Measurements from ENCODE around the gene HSPB1.
"Not testable (repeated sequence)": the region's sequence is repeated elsewhere in the genome, so short reads cannot be mapped to it uniquely, and the experiment has no call there.

Gene HSPB1

DNA sequence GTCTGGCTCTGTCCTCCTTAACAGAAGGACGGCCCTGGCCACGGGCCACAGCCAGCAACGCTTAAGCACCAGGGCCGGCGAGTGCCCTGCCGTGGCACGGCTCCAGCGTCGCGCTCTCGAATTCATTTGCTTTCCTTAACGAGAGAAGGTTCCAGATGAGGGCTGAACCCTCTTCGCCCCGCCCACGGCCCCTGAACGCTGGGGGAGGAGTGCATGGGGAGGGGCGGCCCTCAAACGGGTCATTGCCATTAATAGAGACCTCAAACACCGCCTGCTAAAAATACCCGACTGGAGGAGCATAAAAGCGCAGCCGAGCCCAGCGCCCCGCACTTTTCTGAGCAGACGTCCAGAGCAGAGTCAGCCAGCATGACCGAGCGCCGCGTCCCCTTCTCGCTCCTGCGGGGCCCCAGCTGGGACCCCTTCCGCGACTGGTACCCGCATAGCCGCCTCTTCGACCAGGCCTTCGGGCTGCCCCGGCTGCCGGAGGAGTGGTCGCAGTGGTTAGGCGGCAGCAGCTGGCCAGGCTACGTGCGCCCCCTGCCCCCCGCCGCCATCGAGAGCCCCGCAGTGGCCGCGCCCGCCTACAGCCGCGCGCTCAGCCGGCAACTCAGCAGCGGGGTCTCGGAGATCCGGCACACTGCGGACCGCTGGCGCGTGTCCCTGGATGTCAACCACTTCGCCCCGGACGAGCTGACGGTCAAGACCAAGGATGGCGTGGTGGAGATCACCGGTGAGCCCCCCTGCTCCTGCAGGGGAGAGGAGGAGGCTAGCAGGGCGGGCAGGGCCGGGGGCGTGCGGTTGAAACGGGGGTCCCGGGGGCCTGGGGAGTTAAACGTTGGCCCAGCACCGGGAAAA is at the start of gene HSPB1:
HSPB1 (plus strand) TSS at position 327 of the 855 bp plus-strand sequence; CDS start at position 367, 40 bp downstream.
- peak; percentile 91 for DNase-seq (ENCODE audit: low spot score)

DNA sequence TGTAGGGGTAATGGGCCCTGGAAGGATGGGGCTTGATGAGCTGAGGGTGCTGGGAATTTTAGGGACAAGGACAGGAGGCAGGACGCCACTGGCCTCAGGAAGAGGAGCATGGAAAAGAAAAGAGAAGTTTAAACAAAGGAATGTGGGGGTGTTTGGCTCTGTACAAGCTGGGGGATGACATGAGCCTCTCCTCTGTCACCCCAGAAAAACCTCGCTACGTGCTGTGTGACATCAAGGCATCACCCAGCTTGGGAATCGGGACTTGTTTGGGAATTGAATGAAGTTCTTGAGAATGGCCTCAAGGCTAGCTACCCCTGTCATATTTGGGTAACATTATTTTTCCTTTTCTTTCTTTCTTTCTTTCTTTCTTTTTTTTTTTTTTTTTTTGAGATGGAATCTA is 47.7 kb upstream of the HSPB1 start:
- no peak for DNase-seq (ENCODE audit: low spot score)

DNA sequence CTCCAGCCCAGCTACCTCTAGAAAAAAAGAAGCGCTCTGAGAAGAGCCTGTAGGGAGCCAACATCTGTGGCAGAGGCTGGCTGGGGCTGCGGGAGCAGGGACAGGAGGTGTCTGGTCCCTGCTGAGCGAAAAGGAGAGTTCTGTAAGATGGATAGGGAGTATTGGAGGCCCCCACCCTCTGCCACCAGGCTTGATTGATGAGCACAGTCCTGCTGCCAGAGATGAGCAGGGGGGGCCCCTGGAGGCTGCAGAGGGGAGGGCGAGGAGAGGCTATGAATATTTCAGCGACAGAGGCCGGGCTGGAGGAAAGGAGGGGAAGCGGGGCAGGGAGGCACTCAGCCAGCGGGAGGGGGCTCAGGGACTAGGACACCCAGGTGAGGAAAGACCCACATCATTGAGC is 44.5 kb upstream of the HSPB1 start:
- DNase-seq (ENCODE audit: low spot score): no peak

DNA sequence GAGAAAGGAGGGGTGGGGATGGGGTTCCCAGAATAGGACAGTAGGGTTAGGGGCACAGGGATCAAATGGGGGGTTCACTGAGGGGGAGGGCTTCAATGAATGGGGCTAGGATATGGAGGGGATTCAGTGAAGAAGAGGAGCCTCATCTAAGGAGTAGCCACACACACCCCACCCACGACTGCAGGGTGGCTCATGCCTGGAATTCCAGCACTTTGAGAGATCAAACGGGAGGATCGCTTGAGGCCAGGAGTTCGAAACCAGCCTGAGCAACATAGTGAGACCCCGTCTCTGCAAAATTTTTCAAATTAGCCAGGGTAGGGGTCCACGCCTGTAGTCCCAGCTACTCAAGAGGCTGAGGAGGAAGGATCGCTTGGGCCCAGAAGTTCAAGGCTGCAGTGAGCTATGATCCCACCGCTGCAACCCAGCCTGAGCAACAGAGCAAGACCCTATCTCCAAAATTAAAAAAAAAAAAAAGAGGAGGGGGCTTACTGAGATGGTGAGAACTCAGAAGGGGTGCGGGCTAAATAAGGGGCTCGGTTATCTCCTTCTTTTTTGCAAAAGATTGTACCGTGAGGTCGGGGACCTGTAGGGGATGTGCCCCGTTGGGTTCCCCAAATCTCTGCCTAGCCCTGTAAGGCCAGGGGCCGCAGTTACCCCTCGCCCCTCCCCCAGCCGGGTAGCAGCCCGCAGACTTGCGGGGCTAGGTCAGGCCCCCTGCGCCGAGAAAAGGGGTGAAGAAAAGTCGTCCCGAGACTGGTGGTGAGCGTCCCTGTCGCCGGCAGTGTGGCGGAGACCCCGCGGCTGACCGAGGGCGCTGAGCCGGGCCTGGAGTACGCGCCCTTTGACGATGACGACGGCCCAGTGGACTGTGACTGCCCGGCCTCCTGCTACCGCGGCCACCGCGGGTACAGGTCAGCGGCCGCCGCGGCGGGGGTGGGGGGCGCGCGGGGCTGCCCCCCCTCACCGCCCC is 43.1 kb upstream of the HSPB1 start:
- no peak for DNase-seq (ENCODE audit: low spot score)

DNA sequence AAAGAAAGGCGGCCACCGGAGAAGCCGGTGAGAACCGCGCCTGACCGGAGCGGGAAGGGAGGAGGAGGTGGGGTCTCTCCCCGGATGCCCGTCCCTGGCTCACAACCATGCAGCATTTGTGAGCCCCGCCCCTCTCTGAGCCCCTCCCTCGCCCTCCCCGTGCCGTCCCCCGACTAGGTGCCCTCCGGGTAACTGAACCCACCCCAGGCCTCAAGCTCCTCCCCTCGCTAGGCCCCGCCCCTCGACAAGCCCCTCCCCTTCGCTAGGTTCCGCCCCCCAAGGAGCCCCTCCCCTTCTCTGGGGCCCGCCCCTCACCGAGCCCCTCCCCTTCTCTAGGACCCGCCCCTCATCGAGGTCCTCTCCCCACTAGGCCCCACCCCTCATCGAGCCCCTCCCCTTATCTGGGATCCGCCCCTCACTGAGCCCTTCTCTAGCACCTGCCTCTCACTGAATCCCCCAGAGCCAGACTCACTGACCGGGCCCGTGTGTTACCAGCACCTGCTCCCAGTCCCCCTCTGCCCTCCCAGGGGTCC is 42.2 kb upstream of the HSPB1 start:
- DNase-seq (ENCODE audit: low spot score): peak; percentile 73

DNA sequence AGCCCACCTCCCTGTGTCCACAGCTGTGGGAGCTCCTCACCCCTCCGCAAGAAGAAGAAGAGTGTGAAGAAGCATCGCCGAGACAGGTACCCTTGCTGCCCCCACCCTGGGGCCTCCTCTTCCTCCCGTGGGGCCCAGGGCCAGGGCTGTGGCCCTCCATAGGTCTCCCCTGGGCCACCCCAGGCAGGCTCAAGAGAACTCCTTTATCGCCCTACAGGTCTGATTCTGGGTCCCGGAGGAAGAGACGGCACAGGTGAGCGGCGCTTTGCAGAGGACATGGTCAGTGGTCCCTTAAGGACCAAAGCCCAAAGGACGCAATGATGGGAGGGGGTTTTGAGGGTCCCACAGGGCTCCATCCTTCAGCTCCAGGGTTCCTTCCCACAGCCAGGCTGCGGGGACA is 41.1 kb upstream of the HSPB1 start:
- no peak for DNase-seq (ENCODE audit: low spot score)

DNA sequence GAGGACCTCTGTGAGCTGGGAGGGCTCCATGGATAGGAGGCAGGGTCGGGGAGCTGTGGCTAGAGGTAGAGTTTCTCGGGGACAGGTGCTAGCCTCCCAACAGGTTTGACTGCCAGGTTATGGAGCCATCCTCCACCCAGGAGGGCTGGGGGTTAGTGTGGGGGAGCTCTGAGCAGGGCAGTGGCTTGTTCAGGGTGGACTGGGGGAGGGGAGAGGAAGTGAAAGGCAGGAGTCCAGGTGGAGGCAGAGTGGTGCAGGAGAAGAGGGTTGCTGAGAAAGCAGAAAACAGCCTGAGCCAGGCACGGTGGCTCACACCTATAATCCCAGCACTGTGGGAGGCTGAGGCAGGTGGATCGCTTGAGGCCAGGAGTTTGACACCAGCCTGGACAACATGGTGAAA is 40.5 kb upstream of the HSPB1 start:
- DNase-seq (ENCODE audit: low spot score): no peak

DNA sequence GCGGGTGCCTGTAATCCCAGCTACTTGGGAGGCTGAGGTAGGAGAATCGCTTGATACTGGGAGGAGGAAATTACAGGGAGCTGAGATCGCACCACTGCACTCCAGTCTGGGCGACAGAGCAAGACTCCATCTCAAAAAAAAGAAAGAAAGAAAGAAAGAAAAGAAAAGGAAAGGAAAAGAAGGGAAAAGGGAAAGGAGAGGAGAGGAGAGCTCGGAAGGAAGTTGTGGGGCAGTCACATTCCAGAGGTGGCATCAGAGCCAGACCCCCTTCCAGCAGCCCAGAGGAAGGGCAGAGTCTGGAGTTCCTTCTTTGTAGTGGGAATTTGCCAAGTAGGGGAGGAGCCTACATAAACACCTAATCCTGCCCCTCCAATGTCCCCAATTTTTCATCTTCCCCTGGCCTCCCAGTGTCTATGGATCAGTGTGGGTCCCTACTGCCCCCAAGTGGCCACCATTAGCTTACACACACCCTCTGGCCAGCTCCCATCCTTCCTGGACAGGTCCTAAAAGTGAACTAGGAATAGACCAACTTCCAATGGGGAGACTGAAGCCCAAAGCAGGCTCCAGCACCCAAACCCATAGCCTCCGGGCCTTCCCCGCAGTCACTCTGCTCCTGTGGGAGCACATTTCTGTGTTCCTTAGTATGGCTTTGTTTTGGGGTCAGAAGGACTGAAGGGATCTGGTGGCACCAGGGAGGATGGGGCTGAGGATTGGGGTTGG is 39.6 kb upstream of the HSPB1 start:
- peak; percentile 79 for DNase-seq (ENCODE audit: low spot score)

DNA sequence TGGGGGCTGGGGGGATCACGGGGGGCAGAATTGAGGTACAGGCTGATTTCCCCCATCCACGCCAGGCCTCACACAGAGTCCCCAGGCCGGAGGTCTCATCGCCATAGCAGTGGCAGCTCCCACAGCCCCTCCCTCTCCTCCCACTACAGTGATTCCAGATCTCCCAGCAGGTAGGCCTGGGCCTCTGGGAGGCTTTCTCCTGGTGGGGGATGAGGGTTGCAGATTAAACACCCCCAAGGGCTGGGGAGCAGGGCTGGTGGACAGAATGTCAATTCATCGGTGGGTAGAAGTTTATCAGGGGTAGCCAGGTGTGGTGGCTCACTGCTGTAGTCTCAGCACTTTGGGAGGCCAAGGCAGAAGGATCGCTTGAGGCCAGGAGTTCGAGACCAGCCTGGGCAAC is 37.2 kb upstream of the HSPB1 start:
- DNase-seq (ENCODE audit: low spot score): no peak

DNA sequence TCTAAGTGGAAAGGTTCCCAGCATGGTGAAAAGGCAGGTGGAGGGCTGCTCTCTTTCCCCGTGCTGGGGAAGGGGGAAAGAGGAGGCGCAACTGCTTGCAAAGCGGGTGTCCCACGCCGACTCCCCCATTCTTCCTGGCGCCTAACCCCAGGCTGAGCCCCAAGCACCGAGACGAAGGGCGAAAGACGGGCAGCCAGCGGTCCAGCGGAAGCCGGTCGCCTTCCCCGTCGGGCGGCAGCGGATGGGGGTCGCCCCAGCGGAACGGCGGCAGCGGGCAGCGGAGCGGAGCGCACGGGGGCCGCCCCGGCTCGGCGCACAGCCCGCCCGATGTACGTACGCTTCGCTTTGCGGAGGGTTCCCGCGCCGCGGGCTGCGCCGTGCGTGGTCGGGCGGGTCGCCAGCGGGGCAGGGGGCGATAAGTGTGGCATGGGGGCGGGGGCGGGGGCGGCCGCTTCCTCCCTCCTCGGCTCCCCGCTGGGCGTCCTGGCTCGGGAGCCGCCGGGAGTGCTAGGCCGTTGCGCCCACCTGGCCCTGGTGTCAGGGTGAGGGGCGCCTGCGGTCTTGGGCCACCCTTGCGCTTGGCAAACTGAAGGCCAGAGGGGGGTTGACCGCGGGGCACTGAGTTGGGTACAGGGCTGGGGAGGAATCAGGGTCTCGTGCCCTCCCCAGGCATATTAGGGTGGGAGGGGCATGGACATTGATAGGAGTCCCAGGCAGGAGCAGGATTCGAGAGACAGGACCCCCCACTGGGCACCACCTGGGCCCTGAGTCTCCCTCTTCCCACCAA is 35.2 kb upstream of the HSPB1 start:
- no peak for DNase-seq (ENCODE audit: low spot score)

DNA sequence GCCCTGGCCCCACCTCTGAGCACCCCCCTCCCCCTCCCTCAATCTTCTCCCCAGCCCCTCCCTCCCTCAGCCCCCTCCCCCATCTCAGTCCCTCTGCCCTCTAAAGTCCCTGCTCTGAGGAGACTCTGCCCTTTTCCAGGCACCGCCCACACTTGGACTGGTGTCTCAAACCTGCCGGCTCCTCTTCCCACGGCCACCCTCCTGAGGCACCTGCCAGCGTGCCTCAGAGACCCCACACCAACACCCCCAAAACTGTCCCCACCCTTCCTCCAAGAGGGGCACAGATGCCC is 34.6 kb upstream of the HSPB1 start:
- DNase-seq (ENCODE audit: low spot score): no peak

DNA sequence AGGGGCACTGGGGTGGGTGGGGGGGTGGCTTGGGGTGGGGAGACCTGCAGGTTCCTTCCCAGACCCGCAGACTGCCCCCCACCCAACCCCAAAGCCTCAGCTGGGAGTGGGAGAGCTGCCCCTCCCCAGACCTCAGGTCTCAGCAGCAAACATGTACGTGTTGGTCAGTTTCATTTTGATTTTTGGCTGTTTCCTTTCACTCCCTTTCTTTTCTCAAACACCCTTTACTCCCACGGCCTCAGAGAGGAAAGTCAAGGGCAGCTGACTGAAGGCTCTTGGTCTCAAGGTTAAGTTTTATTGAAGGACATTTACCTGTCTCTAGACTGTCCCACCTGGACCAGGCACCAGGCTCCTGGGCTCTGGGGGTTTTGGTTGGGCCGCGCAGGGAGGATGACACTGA is 34.1 kb upstream of the HSPB1 start:
- DNase-seq (ENCODE audit: low spot score): no peak

DNA sequence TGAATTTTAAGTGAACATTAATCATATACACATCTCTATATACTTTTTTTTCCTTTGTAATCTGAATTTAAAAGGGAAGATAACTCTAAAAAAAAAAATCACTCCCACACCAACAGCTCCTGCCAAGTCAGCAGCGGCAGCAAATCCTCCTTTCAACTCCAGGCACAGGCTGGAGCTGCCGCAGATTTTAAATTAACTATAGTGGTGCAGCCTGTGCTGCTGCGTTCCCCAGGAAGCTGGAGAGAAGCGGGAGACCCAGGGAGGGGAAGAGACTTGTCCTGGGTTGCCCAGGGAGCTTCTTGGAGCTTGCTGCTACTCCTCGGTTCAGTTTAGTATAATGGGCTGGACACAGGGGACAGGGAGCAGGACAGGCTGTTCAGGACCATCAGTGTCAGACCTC is 32.6 kb upstream of the HSPB1 start:
- DNase-seq (ENCODE audit: low spot score): no peak

DNA sequence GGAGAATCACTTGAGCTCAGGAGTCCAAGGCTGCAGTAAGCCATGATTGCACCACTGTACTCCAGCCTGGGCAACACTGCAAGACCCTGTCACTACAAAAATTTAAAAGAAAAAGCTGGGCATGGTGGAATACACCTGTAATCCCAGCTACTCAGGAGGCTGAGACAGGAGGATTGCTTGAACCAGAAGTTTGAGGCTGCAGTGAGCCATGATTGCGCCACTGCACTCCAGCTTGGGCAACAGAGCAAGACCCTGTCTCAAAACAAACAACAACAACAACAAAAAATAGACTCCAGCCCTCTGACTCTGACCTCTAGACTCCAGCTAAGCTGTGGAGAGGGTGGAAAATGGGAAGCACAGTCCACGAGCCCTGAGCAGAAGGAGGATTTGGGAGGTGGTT is 31.1 kb upstream of the HSPB1 start:
- not testable (repeated sequence) for DNase-seq (ENCODE audit: low spot score)

DNA sequence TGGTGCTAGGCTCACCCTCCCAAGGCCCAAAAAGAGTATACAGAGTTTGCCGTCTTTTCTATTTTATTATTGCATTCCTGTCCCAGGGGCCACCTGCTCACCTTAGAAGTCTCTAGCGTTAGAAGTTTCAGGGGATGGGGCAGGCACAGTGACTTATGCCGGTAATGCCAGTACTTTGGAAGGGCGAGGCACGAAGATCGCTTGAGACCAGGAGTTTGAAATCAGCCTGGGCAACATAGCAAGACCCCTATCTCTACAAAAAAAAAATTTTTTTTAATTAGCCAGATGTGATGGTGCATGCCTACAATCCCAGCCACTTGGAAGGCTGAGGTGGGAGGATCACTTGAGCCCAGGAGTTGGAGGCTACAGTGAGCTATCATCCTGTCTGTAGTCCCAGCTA is 30.3 kb upstream of the HSPB1 start:
- no peak for DNase-seq (ENCODE audit: low spot score)

DNA sequence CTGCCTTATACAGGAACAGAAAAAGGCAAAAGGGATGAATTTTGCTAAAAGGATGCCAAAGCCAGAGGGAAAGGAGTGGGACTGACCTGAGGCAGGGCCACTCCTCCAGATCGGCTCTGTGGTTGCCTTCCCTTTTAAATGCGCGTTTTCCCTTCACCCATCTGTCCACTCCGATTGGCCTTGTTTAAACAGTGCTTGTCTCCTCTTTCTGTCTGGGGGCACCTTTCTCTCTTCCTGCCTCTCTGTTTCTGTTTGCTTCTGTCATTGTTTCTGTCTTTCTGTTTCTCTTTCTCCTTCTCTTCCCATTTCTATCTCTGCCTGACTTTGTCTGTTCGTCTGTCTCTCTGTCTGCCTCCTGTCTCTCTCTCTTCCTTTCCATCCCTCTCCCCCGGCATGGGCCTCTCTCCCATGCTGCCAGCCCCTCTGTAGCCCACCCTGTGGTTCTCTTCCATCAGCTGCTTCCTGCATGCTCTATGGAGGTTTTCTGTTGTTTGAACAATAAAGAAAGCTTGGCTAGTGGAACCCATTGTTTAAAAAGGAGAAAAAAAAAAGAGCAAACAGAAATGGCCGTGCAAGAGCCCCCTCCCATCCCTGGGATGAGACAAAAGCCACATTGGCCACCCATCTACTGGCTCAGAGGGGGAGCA is 29.5 kb upstream of the HSPB1 start:
- no peak for DNase-seq (ENCODE audit: low spot score)

DNA sequence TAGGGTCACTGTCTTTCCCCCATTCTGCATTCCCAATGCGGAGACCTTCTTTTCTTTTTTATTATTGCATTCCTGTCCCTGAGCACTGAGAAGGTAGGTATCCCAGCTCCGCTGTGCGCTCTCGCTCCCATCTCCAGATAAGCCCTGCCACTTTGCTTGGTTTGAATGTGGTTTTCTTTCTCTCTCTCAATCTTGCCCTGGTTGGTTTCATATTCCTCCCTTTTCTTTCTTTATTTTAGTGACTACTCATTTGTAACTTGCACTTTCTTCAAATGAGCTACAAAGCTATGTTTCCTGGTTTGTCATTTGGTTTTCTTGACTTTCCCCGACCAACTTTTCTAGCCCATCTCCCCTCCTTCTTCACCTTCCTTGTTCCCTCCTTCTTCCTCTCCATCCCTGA is 29.0 kb upstream of the HSPB1 start:
- no peak for DNase-seq (ENCODE audit: low spot score)

DNA sequence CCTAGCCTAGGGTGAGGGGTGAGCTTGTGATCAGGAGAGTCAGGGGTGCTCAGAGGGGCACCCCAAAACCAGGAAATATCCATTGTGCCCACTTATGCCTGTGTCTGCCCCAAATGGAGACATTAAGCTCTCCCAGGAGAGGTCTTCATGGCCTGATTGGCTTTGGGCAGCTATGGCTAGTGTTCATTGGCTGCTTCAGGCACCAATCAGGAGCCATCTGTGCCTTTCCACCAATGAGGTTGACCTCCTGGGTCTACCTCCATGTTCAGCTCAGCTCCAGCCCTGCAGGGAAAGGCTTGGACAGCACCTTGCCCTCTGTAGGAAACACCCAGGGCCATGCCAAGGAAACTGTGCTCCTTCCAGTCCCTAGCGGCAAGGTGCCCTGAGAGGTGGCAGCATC is 23.9 kb upstream of the HSPB1 start:
- DNase-seq (ENCODE audit: low spot score): peak; percentile 43

DNA sequence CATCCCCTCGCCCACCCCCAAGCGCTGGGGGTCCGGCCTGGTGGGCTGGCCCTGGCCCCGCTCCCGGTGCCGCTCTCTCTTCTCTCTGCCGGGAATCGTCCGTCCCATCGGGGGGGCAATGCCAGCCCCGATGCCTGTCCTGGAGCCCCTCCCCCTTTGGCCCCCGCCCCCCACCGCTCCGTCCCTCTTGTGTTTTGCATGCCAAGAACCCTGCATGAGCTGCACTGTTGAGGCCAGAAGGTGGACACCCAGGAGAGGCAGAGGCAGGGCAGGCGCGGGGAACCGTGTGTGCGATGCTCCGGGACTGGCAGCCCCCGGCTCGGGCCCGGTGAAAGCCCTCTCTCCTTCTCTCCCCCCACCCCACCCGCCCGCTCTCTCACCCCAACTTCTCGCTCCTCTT is 22.1 kb upstream of the HSPB1 start:
- no peak for DNase-seq (ENCODE audit: low spot score)

DNA sequence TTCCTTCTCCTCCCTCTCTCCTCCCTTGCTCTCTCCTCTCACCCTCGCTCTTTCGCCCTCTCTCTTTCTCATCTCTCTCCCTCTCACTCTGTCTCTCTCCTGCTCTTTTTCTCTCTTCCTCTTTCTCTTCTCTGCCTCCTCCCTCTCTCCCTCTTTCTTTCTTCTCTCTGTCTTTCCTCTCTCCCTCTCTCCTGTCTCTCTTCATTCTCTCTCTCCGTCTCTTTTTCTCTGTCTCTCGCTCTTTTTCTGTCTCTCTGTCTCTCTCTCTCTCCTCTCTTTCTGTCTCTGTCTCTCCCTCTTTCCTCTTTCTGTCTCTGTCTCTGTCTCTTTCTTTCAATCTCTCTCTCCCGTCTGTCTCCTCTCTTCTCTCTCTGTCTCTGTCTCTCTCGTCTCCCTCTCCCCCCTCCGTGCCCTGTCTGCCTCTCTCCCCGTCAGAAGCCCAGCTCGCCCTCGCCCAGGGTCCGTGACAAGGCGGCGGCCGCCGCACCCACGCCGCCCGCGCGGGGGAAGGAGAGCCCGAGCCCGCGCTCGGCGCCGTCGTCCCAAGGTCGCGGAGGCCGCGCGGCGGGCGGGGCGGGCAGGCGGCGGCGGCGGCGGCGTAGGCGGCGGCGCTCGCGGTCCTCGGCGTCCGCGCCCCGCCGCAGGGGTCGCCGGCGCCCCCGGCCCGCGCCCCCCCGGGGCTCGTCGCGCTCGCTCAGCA is 21.3 kb upstream of the HSPB1 start:
- DNase-seq (ENCODE audit: low spot score): peak; percentile 36
